HepG2 (cell line): ENCODE data around the gene ERBB3. TPM values are rescaled to one million over a fixed set of nuclear protein-coding genes. Genes with fewer than 3 reads are reported as not detected.

ENCODE experiments used
- ASH2L ChIP-seq: fragments of 300-600, 200-600 bp; sonication (generic); IDR thresholded peaks from 2 replicates; pipeline ENCODE4 v1.7.0; 2017; ENCODE audit warnings: low read depth, mild to moderate bottlenecking, moderate library complexity, mixed read lengths, low read length; ENCODE audit not compliant: insufficient read length
- BORCS8-MEF2B ChIP-seq: sonication (generic); formaldehyde crosslinking; IDR thresholded peaks from 2 replicates; pipeline ENCODE4 v1.8.0; 2022; ENCODE audit warnings: mild to moderate bottlenecking, missing genetic modification reagents
- CAMTA2 ChIP-seq: sonication (generic); formaldehyde crosslinking; IDR thresholded peaks from 2 replicates; pipeline ENCODE4 v1.4.0; 2020; ENCODE audit warnings: mild to moderate bottlenecking, missing genetic modification reagents, borderline replicate concordance
- FOXA3 ChIP-seq: IDR thresholded peaks from 2 replicates; pipeline ENCODE4 v1.6.1; 2016; ENCODE audit warnings: missing genetic modification reagents, missing compliant biosample characterization
- HMGA1 ChIP-seq: sonication (generic); formaldehyde crosslinking; conservative IDR thresholded peaks from 2 replicates; pipeline ENCODE4 v1.4.0; 2020; ENCODE audit warnings: missing genetic modification reagents
- HNF4G ChIP-seq, 2 experiments: sonication (generic) in 1 of 2; formaldehyde crosslinking in 1 of 2; IDR thresholded peaks; 2 replicates each; pipeline versions ENCODE4 v1.4.0 to v1.6.1; 2011 to 2020; ENCODE audit warnings: borderline replicate concordance in 2 of 2, low read depth in 2 of 2, mild to moderate bottlenecking in 2 of 2, low read length in 1 of 2, missing genetic modification reagents in 1 of 2, moderate library complexity in 1 of 2
- KLF13 ChIP-seq: sonication (generic); formaldehyde crosslinking; IDR thresholded peaks from 2 replicates; pipeline ENCODE4 v1.4.0; 2020; ENCODE audit warnings: mild to moderate bottlenecking, missing genetic modification reagents
- MAX ChIP-seq: IDR thresholded peaks from 2 replicates; pipeline ENCODE4 v1.6.1; 2012; ENCODE audit warnings: inconsistent platforms
- MTA1 ChIP-seq: sonication (generic); formaldehyde crosslinking; IDR thresholded peaks from 2 replicates; pipeline ENCODE4 v1.4.0; 2020; ENCODE audit warnings: missing genetic modification reagents, mild to moderate bottlenecking, borderline replicate concordance
- NBN ChIP-seq: fragments of 450-650 bp; conservative IDR thresholded peaks from 2 replicates; pipeline ENCODE4 v1.6.1; 2017
- NFE2L1 ChIP-seq: sonication (generic); formaldehyde crosslinking; IDR thresholded peaks from 2 replicates; pipeline ENCODE4 v1.4.0; 2020; ENCODE audit warnings: missing genetic modification reagents, mild to moderate bottlenecking, borderline replicate concordance
- PAX8 ChIP-seq: sonication (generic); formaldehyde crosslinking; IDR thresholded peaks from 2 replicates; pipeline ENCODE4 v1.8.0; 2022; ENCODE audit warnings: mild to moderate bottlenecking, missing genetic modification reagents, borderline replicate concordance
- SNAPC4 ChIP-seq: sonication (generic); formaldehyde crosslinking; IDR thresholded peaks from 2 replicates; pipeline ENCODE4 v1.4.0; 2020; ENCODE audit warnings: mild to moderate bottlenecking, missing genetic modification reagents
- ZNF136 ChIP-seq: sonication (generic); formaldehyde crosslinking; IDR thresholded peaks from 2 replicates; pipeline ENCODE4 v1.8.1; 2022; ENCODE audit warnings: low read depth, mild to moderate bottlenecking, moderate library complexity, missing genetic modification reagents
- ZNF263 ChIP-seq: sonication (generic); formaldehyde crosslinking; IDR thresholded peaks from 2 replicates; pipeline ENCODE4 v1.4.0; 2020; ENCODE audit warnings: missing genetic modification reagents
- ZNF30 ChIP-seq: sonication (generic); formaldehyde crosslinking; IDR thresholded peaks from 2 replicates; pipeline ENCODE4 v1.5.0; 2020; ENCODE audit warnings: mild to moderate bottlenecking, missing genetic modification reagents
- ZNF510 ChIP-seq: sonication (generic); formaldehyde crosslinking; IDR thresholded peaks from 2 replicates; pipeline ENCODE4 v1.4.0; 2020; ENCODE audit warnings: low read depth, mild to moderate bottlenecking, missing genetic modification reagents
- ZNF7 ChIP-seq: IDR thresholded peaks from 2 replicates; pipeline ENCODE4 v1.6.1; 2016; ENCODE audit warnings: missing biosample characterization, missing genetic modification reagents
- ZNF83 ChIP-seq: sonication (generic); formaldehyde crosslinking; IDR thresholded peaks from 2 replicates; pipeline ENCODE4 v1.4.0; 2020; ENCODE audit warnings: missing genetic modification reagents, mild to moderate bottlenecking, borderline replicate concordance
- polyA plus RNA-seq, 8 experiments: library from polyadenylated mRNA; depleted of rRNA in 3 of 8; stranded (reverse) in 7 of 8; unstranded in 1 of 8; fragments of >200 nt; fragmentation: Illumina TruSeq in 4 of 8; extraction: Trizol in 4 of 8; gene quantifications; 2 replicates each; pipeline versions ENCODE4 v1.2.1 to v1.2.3, GENCODE V29; 2011 to 2016; ENCODE audit warnings: low read depth in 4 of 8, missing spikeins in 1 of 8, mixed read lengths in 1 of 8; ENCODE audit not compliant: insufficient read depth in 1 of 8
- total RNA-seq, 5 experiments: library from RNA; depleted of rRNA; stranded (reverse); fragments of >200 nt; fragmentation: Illumina TruSeq; extraction: Trizol; gene quantifications; 2 replicates each; pipeline ENCODE4 v1.2.3, GENCODE V29; 2016; ENCODE audit warnings: low read depth in 1 of 5
- TF ChIP-seq, protein P1 (sequence below): IDR thresholded peaks from 2 replicates; pipeline ENCODE4 v1.6.1; 2016; ENCODE audit warnings: missing biosample characterization, missing genetic modification reagents, low read depth
- TF ChIP-seq, protein P2 (sequence below): sonication (generic); formaldehyde crosslinking; IDR thresholded peaks from 2 replicates; pipeline ENCODE4 v1.8.0; 2023; ENCODE audit warnings: mild to moderate bottlenecking, missing genetic modification reagents

Gene ERBB3
- total and polyA plus RNA-seq, 2 of the 13 experiments (the other 11 are each of a cell fraction or from before 2014, with no cell fraction given) = 93.6 to 358 TPM

DNA sequence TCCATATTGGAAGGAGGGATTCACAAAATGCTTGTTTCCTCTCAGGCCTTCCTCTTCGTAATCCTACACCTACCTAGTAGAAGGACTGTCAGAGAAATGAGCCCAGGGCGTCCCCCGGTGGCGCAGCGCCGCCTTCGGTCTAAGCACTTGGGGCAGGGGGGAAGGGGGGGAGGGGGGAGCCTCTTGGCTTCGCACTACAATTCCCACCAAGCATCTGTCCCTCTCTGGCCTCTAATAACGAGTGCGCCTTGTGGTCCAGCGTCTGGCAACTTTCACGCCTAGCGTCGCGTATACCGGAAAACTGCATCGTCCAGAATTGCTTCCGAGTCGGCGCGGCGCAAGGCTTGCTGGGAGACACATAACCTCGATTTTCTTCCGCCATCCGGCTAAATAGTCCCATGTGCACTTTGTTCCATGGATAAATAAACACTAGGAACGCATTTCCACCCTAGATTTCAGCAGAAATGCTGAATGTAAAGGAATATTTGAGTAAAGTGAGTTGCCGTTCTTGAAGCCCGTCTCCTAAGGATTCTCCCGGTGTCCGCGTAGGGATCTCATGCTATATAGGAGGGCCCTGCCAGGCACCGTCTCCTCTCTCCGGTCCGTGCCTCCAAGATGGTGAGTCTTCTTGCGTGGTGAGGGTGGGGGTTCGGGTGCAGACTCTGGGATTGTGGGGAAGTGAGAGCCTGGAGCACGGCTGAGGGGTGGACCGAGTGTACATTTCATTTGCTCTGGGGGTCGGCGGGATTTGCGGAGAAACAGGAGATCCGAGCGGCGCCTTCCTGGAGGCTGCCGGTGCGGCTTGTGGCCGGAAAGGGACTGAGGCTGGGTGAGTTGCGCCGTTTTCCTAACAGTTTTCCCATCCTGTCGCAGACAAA, 38.2 kb upstream of the ERBB3 start, which contains the start of gene RPS26 (continued):
- no peak; the same call in none of the 2 replicates for TF ChIP-seq SNAPC4 (CRISPR knock-in tag)
- TF ChIP-seq MTA1 (CRISPR knock-in tag) = no peak
- no peak for TF ChIP-seq HMGA1 (CRISPR knock-in tag)
- peak; percentile 11; the same call in 1 of the 2 replicates for TF ChIP-seq FOXA3 (CRISPR knock-in tag)
- peak; percentile 17; the same call in 1 of the 2 replicates for TF ChIP-seq ZNF7 (CRISPR knock-in tag)
- TF ChIP-seq MAX = peak; percentile 83
- TF ChIP-seq CAMTA2 (CRISPR knock-in tag) = no peak
- no peak for TF ChIP-seq NBN
- no peak for TF ChIP-seq ZNF83
- TF ChIP-seq ZNF263 = peak; percentile 65; the same call in 1 of the 2 replicates
- TF ChIP-seq ZNF136 (CRISPR knock-in tag) = no peak
- TF ChIP-seq, protein P1, sequence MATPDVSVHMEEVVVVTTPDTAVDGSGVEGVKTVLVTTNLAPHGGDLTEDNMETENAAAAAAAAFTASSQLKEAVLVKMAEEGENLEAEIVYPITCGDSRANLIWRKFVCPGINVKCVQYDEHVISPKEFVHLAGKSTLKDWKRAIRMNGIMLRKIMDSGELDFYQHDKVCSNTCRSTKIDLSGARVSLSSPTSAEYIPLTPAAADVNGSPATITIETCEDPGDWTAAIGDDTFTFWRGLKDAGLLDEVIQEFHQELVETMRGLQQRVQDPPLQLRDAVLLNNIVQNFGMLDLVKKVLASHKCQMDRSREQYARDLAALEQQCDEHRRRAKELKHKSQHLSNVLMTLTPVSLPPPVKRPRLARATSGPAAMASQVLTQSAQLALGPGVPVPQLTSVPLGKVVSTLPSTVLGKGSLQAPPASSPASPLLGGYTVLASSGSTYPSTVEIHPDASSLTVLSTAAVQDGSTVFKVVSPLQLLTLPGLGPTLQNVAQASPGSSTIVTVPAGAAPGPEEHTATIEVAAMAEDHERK (CRISPR knock-in tag) = peak; percentile 92
- no peak for TF ChIP-seq ZNF30 (CRISPR knock-in tag)
- TF ChIP-seq, protein P2, sequence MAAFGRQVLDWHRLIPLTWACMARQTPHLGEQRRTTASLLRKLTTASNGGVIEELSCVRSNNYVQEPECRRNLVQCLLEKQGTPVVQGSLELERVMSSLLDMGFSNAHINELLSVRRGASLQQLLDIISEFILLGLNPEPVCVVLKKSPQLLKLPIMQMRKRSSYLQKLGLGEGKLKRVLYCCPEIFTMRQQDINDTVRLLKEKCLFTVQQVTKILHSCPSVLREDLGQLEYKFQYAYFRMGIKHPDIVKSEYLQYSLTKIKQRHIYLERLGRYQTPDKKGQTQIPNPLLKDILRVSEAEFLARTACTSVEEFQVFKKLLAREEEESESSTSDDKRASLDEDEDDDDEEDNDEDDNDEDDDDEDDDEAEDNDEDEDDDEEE = no peak
- TF ChIP-seq ZNF510 (CRISPR knock-in tag) = peak; percentile 78; the same call in 1 of the 2 replicates
- TF ChIP-seq PAX8 = peak; percentile 51; the same call in 1 of the 2 replicates
- peak; percentile 77; the same call in 1 of the 2 replicates for TF ChIP-seq BORCS8-MEF2B (CRISPR knock-in tag)
- no peak for TF ChIP-seq NFE2L1
- TF ChIP-seq HNF4G (IDR thresholded peaks at IDR 0.05; ENCODE audit: borderline replicate concordance, low read depth, low read length) = peak; percentile 43
- peak; percentile 36; the same call in 1 of the 2 replicates for TF ChIP-seq HNF4G (CRISPR knock-in tag; IDR thresholded peaks at IDR 0.05; ENCODE audit: borderline replicate concordance, low read depth)
- peak; percentile 99 for TF ChIP-seq ASH2L
- no peak; the same call in 1 of the 2 replicates for TF ChIP-seq KLF13 (CRISPR knock-in tag)
